PC-9 (cell line): Measurements from ENCODE around the gene KRTAP5-5.

ENCODE experiments used
- CTCF ChIP-seq: fragments of 200-600 bp; sonication (generic); conservative IDR thresholded peaks from 2 replicates; pipeline ENCODE4 v1.6.1; 2017; ENCODE audit warnings: mixed run types, antibody characterized with exemption, mild to moderate bottlenecking, moderate library complexity
- EZH2 ChIP-seq: fragments of 200-600 bp; sonication (generic); IDR thresholded peaks from 2 replicates; pipeline ENCODE4 v1.8.0; 2017; ENCODE audit warnings: antibody characterized with exemption, low read depth

- no peak for TF ChIP-seq CTCF
- no peak for TF ChIP-seq EZH2
Measured at GRCh38 chr11:1651411-1651980, 21.9 kb downstream of the KRTAP5-5 start.
